Keratinocyte (primary cell): Measurements from ENCODE around the gene DNAJB14. TPM values are rescaled to one million over a fixed set of nuclear protein-coding genes. Genes with fewer than 3 reads are reported as not detected.

Experiments
- DNase-seq: peaks from one replicate; pipeline ENCODE4 v3.0.0-alpha.2; 2011; ENCODE audit warnings: low read depth, missing footprints, low spot score
- FAIRE-seq: peaks from 2 replicates; lab custom pipeline; 2011; peaks lifted over from hg19 to GRCh38; lab: Jason Lieb, UNC
- H2AFZ ChIP-seq: 2 replicates; pipeline ENCODE4 v1.6.0; 2012; ENCODE audit warnings: low read length, control low read depth, inconsistent platforms; ENCODE audit not compliant: control insufficient read depth
- H3K27ac ChIP-seq: 2 replicates; pipeline ENCODE4 v1.5.1; 2011; ENCODE audit warnings: low read length; ENCODE audit not compliant: control insufficient read depth, insufficient read depth
- H3K27me3 ChIP-seq: 3 replicates; pipeline ENCODE4 v1.6.0; 2011; ENCODE audit warnings: low read length; ENCODE audit not compliant: control insufficient read depth, insufficient read depth; ENCODE audit errors: extremely low read depth
- H3K36me3 ChIP-seq, 2 experiments: 2 replicates in 1 of 2; 3 replicates in 1 of 2; pipeline ENCODE4 v1.5.1; 2011; ENCODE audit warnings: low read length in 2 of 2, mild to moderate bottlenecking in 1 of 2; ENCODE audit not compliant: control insufficient read depth in 2 of 2, insufficient read depth in 2 of 2; ENCODE audit errors: extremely low read depth in 1 of 2
- H3K4me1 ChIP-seq: 3 replicates; pipeline ENCODE4 v1.5.1; 2011; ENCODE audit warnings: low read length; ENCODE audit not compliant: control insufficient read depth, insufficient read depth; ENCODE audit errors: extremely low read depth
- H3K4me2 ChIP-seq: 3 replicates; pipeline ENCODE4 v1.6.0; 2011; ENCODE audit warnings: low read depth, low read length; ENCODE audit not compliant: control insufficient read depth, insufficient read depth; ENCODE audit errors: extremely low read depth
- H3K4me3 ChIP-seq, 3 experiments: fragments of 200-600 bp in 1 of 3; sonication (generic) in 1 of 3; 2 replicates in 2 of 3; 3 replicates in 1 of 3; pipeline ENCODE4 v1.5.1; 2011 to 2016; ENCODE audit warnings: low read length in 3 of 3, mild to moderate bottlenecking in 3 of 3, control low read depth in 2 of 3, inconsistent platforms in 1 of 3, low read depth in 1 of 3, mixed read lengths in 1 of 3, mixed run types in 1 of 3, moderate library complexity in 1 of 3; ENCODE audit not compliant: control insufficient read depth in 2 of 3, insufficient read depth in 2 of 3; ENCODE audit errors: extremely low read depth in 1 of 3
- H3K79me2 ChIP-seq: 2 replicates; pipeline ENCODE4 v1.6.0; 2012; ENCODE audit warnings: low read length; ENCODE audit not compliant: control insufficient read depth, insufficient read depth
- H3K9ac ChIP-seq: 3 replicates; pipeline ENCODE4 v1.6.0; 2011; ENCODE audit warnings: low read length; ENCODE audit not compliant: control insufficient read depth, insufficient read depth; ENCODE audit errors: extremely low read depth
- H3K9me1 ChIP-seq: 3 replicates; pipeline ENCODE4 v1.6.0; 2011; ENCODE audit warnings: low read length; ENCODE audit not compliant: control insufficient read depth, insufficient read depth; ENCODE audit errors: extremely low read depth
- H3K9me3 ChIP-seq: 2 replicates; pipeline ENCODE4 v1.5.1; 2012; ENCODE audit warnings: low read depth, low read length; ENCODE audit not compliant: control insufficient read depth
- H4K20me1 ChIP-seq: 3 replicates; pipeline ENCODE4 v1.6.0; 2011; ENCODE audit warnings: low read length; ENCODE audit not compliant: control insufficient read depth, insufficient read depth; ENCODE audit errors: extremely low read depth
- CTCF ChIP-seq, 3 experiments: IDR thresholded peaks in 1 of 3; conservative IDR thresholded peaks in 1 of 3; optimal IDR thresholded peaks in 1 of 3; 2 replicates in 2 of 3; 3 replicates in 1 of 3; pipeline versions ENCODE3 to v1.5.1; 2011; ENCODE audit warnings: low read length in 3 of 3, mild to moderate bottlenecking in 3 of 3, moderate library complexity in 2 of 3, control low read depth in 1 of 3, inconsistent platforms in 1 of 3; ENCODE audit not compliant: insufficient read depth in 2 of 3; ENCODE audit errors: extremely low read depth in 1 of 3
- dilution Hi-C: fragments of 300-500 bp; cut with MboI; formaldehyde crosslinking; loops from one replicate; pipeline ENCODE4 v1.7.0; 2020; ENCODE audit warnings: low sequenced_read_pairs; ENCODE audit not compliant: extremely low pct_ligation_motif_present
- polyA plus RNA-seq, 5 experiments: library from polyadenylated mRNA; depleted of rRNA in 3 of 5; stranded (reverse) in 3 of 5; stranded (forward) in 1 of 5; unstranded in 1 of 5; fragments of >200 nt; gene quantifications; 1 replicate in 1 of 5; 2 replicates in 3 of 5; 3 replicates in 1 of 5; pipeline versions ENCODE4 v1.2.1 to v1.2.3, GENCODE V29; 2011 to 2012; ENCODE audit warnings: missing spikeins in 2 of 5, low read depth in 1 of 5, low replicate concordance in 1 of 5

Gene DNAJB14
- polyA plus RNA-seq, 1 donor (not counting 4 experiments of a cell fraction or from before 2014, with no cell fraction given) = 17.9 TPM

GRCh38 chr4:99846891-99847290 is 99.5 kb downstream of the DNAJB14 start:
- Histone ChIP-seq H3K4me2 (no peak overlapping the region), H3K79me2 (no peaks in the 10 kb centered on the region), H3K36me3 (peaks cover 11 to 17% of the 10 kb centered on the region in 2 experiments), H3K27ac (no peak overlapping the region), H4K20me1 (no peaks in the 10 kb centered on the region), H3K9me3 (no peaks in the 10 kb centered on the region), H3K9ac (no peak overlapping the region), H3K27me3 (no peaks in the 10 kb centered on the region), H3K4me1 (no peaks in the 10 kb centered on the region), H2AFZ (no peak overlapping the region), H3K4me3 (no peak overlapping the region), H3K9me1 (no peaks in the 10 kb centered on the region)
- DNase-seq = no peak
- dilution Hi-C loops = no loop called here
- no peak for TF ChIP-seq CTCF (optimal IDR thresholded peaks at IDR 0.05 in 1 of 3, IDR thresholded peaks at IDR 0.05 in 1 of 3, conservative IDR thresholded peaks at IDR 0.05 in 1 of 3; ENCODE audit: extremely low read depth in 1 of 3, insufficient read depth in 2 of 3, low read length in 3 of 3)
- FAIRE-seq = no peak

Other genes starting within 250 kb of the DNAJB14 start
- gene DAPP1, start 129.8 kb downstream of the DNAJB14 start, polyA plus RNA-seq = 70.1 to 80.3 TPM (median 73.1 TPM) in 3 replicates
- 51.5 to 92.2 TPM (median 78.9 TPM) in 3 replicates for gene LAMTOR3, start 52.2 kb downstream of the DNAJB14 start, polyA plus RNA-seq
- 169 to 452 TPM (median 419 TPM) in 3 replicates for gene H2AZ1, start 3.7 kb upstream of the DNAJB14 start, polyA plus RNA-seq
- 0.04 to 0.46 TPM (median 0.22 TPM) in 3 replicates for gene DDIT4L, start 243.8 kb upstream of the DNAJB14 start, polyA plus RNA-seq